Measurements from ENCODE around the gene INSRR.

Gene INSRR

GRCh38 chr1:156858959-156859522, at the start of gene INSRR:
Gene INSRR, minus strand, starts transcription at chr1:156859117. Its CDS starts 496 bp downstream, at chr1:156858621.
- no peak for DNase-seq (ENCODE audit: low spot score)

- DNase-seq (ENCODE audit: low spot score): no peak
Observed at GRCh38 chr1:156908541-156908940, 49.6 kb upstream of the INSRR start.

- DNase-seq (ENCODE audit: low spot score): no peak
Observed at GRCh38 chr1:156906206-156906906, 47.4 kb upstream of the INSRR start.

- DNase-seq (ENCODE audit: low spot score): no peak
Observed at GRCh38 chr1:156905651-156906050, 46.7 kb upstream of the INSRR start.

- DNase-seq (ENCODE audit: low spot score): no peak
Observed at GRCh38 chr1:156905176-156905575, 46.3 kb upstream of the INSRR start.

GRCh38 chr1:156904187-156904959, 45.5 kb upstream of the INSRR start:
- no peak for DNase-seq (ENCODE audit: low spot score)

- no peak for DNase-seq (ENCODE audit: low spot score)
Observed at GRCh38 chr1:156903328-156904091, 44.6 kb upstream of the INSRR start.

GRCh38 chr1:156901966-156902915, 43.3 kb upstream of the INSRR start:
- no peak for DNase-seq (ENCODE audit: low spot score)

- DNase-seq (ENCODE audit: low spot score): no peak
Observed at GRCh38 chr1:156901590-156901900, 42.6 kb upstream of the INSRR start.

GRCh38 chr1:156900896-156901589, 42.1 kb upstream of the INSRR start:
- no peak for DNase-seq (ENCODE audit: low spot score)

GRCh38 chr1:156899956-156900718, 41.2 kb upstream of the INSRR start:
- no peak for DNase-seq (ENCODE audit: low spot score)

- DNase-seq (ENCODE audit: low spot score): no peak
Observed at GRCh38 chr1:156898971-156899664, 40.2 kb upstream of the INSRR start.

- DNase-seq (ENCODE audit: low spot score): peak; percentile 95
Observed at GRCh38 chr1:156898161-156898566, 39.2 kb upstream of the INSRR start.

- DNase-seq (ENCODE audit: low spot score): no peak
Observed at GRCh38 chr1:156897078-156897825, 38.3 kb upstream of the INSRR start.

GRCh38 chr1:156896490-156897033, 37.6 kb upstream of the INSRR start:
- peak; percentile 98 for DNase-seq (ENCODE audit: low spot score)

- DNase-seq (ENCODE audit: low spot score): no peak
Observed at GRCh38 chr1:156895927-156896326, 37.0 kb upstream of the INSRR start.

GRCh38 chr1:156895455-156895812, 36.5 kb upstream of the INSRR start:
- no peak for DNase-seq (ENCODE audit: low spot score)

- no peak for DNase-seq (ENCODE audit: low spot score)
Observed at GRCh38 chr1:156894711-156895454, 36.0 kb upstream of the INSRR start.

Measured in kidney capillary endothelial cell (primary cell).